Inflammatory macrophage treated with lipopolysaccharide for 1 hour (primary cell): ENCODE results near the gene SEC24D.

ENCODE experiments used
- DNase-seq, 2 donors: peaks; one replicate each; pipeline ENCODE4 v3.0.0-alpha.2; 2020 to 2022

The SEC24D gene

GRCh38 chr4:118684873-118685811 is 150.8 kb downstream of the SEC24D start, which contains the start of gene METTL14:
TSS of gene METTL14 (plus strand) at chr4:118685392. CDS start at chr4:118685535, 143 bp downstream.
- peak; percentile 87 to 91 for DNase-seq

- DNase-seq = no peak
Observed at GRCh38 chr4:118683513-118683912, 152.4 kb downstream of the SEC24D start.

GRCh38 chr4:118682928-118683327 is 153.0 kb downstream of the SEC24D start:
- peak in 1 of 2 donors; percentile 45 for DNase-seq

DNA sequence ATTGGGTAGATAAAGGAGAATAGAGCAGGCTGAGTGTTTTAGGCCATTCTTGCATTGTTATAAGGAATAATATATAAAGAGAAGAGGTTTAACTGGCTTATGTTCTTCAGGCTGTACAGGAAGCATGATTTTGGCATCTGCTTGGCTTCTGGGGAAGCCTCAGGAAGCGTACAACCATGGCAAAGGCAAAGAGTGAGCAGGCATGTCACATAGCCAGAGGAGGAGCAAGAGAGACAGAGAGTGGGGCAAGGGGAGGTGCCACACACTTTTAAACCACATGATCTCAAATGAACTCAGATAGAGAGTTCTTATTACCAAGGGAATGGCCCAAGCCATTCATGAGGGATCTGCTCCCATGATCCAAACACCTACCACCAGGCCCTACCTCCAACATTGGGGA is 155.1 kb downstream of the SEC24D start:
- no peak for DNase-seq

- DNase-seq = no peak
Observed at GRCh38 chr4:118676128-118676527, 159.8 kb downstream of the SEC24D start.
